H1 (cell line): ENCODE data around the gene COL4A3. TPM values are rescaled to one million over a fixed set of nuclear protein-coding genes. Genes with fewer than 3 reads are reported as not detected.

Experiments used
- CTCF ChIA-PET: fragments of 300-600 bp; sonication (Branson Sonifier 250); formaldehyde crosslinking; loops from one replicate; lab custom pipeline; 2021; ENCODE audit not compliant: partially characterized antibody; lab: Charles Lee
- POLR2A ChIA-PET: fragments of 300-600 bp; sonication (Branson Sonifier 250); formaldehyde crosslinking; loops from one replicate; lab custom pipeline; 2021; ENCODE audit warnings: inconsistent platforms; ENCODE audit not compliant: partially characterized antibody; lab: Charles Lee
- DNase-seq, 2 experiments: peaks; one replicate each; pipeline versions ENCODE4 v3.0.0 to v3.0.0-alpha.2; 2010 to 2022; ENCODE audit warnings: low spot score in 2 of 2, low read depth in 1 of 2, mixed read lengths in 1 of 2
- FAIRE-seq: peaks from 2 replicates; lab custom pipeline; 2011; peaks lifted over from hg19 to GRCh38; lab: Jason Lieb, UNC
- H2AFZ ChIP-seq: 2 replicates; pipeline ENCODE4 v1.8.1; 2012; ENCODE audit warnings: low read length, inconsistent platforms
- H2AK5ac ChIP-seq: 2 replicates; pipeline ENCODE4 v1.6.1; 2013; ENCODE audit warnings: low read depth, low read length
- H2BK120ac ChIP-seq: replicated peaks from 2 replicates; pipeline ENCODE3; 2013; ENCODE audit warnings: low read depth, low read length, inconsistent platforms
- H2BK12ac ChIP-seq: 2 replicates; pipeline ENCODE4 v1.6.1; 2013; ENCODE audit warnings: low read depth, low read length
- H2BK15ac ChIP-seq: 2 replicates; pipeline ENCODE4 v1.6.1; 2013; ENCODE audit warnings: low read length
- H2BK20ac ChIP-seq: 2 replicates; pipeline ENCODE4 v1.6.1; 2013; ENCODE audit warnings: low read length
- H2BK5ac ChIP-seq: 2 replicates; pipeline ENCODE4 v1.6.1; 2013; ENCODE audit warnings: low read depth, low read length
- H3K14ac ChIP-seq: 2 replicates; pipeline ENCODE4 v1.6.1; 2013; ENCODE audit warnings: inconsistent platforms; ENCODE audit not compliant: insufficient read length
- H3K18ac ChIP-seq: 2 replicates; pipeline ENCODE4 v1.6.1; 2013; ENCODE audit warnings: low read length; ENCODE audit errors: extremely low read depth
- H3K23ac ChIP-seq: 2 replicates; pipeline ENCODE4 v1.6.1; 2013; ENCODE audit warnings: inconsistent platforms; ENCODE audit not compliant: insufficient read length
- H3K23me2 ChIP-seq: 2 replicates; pipeline ENCODE4 v1.6.1; 2013; ENCODE audit warnings: low read depth, low read length
- H3K27ac ChIP-seq: 2 replicates; pipeline ENCODE4 v1.6.1; 2011; ENCODE audit warnings: low read depth, low read length, inconsistent platforms
- H3K27me3 ChIP-seq, 4 experiments: replicated peaks in 1 of 4; 1 replicate in 1 of 4; 2 replicates in 3 of 4; pipeline versions ENCODE4 v1.6.1 to v1.8.1; 2011 to 2013; ENCODE audit warnings: low read length in 3 of 4, mild to moderate bottlenecking in 3 of 4, inconsistent platforms in 2 of 4, mixed read lengths in 2 of 4, moderate library complexity in 1 of 4; ENCODE audit not compliant: control insufficient read depth in 3 of 4, insufficient read depth in 3 of 4; ENCODE audit errors: extremely low read depth in 1 of 4
- H3K36me3 ChIP-seq, 4 experiments: 2 replicates each; pipeline versions ENCODE4 v1.6.1 to v1.8.1; 2011 to 2013; ENCODE audit warnings: mild to moderate bottlenecking in 4 of 4, low read length in 3 of 4, moderate library complexity in 2 of 4, control low read depth in 1 of 4, inconsistent platforms in 1 of 4; ENCODE audit not compliant: insufficient read depth in 4 of 4, control insufficient read depth in 2 of 4
- H3K4ac ChIP-seq: replicated peaks from 2 replicates; pipeline ENCODE3; 2013; ENCODE audit warnings: low read length, low read depth, mixed read lengths, inconsistent platforms; ENCODE audit not compliant: insufficient read length
- H3K4me1 ChIP-seq, 4 experiments: replicated peaks in 1 of 4; 1 replicate in 1 of 4; 2 replicates in 3 of 4; pipeline versions ENCODE4 v1.6.1 to v1.8.1; 2011 to 2013; ENCODE audit warnings: low read length in 3 of 4, inconsistent platforms in 2 of 4, mixed read lengths in 1 of 4; ENCODE audit not compliant: insufficient read depth in 4 of 4, control insufficient read depth in 3 of 4
- H3K4me2 ChIP-seq, 2 experiments: 2 replicates each; pipeline versions ENCODE4 v1.6.1 to v1.8.1; 2011 to 2013; ENCODE audit warnings: low read depth in 2 of 2, low read length in 2 of 2, control low read depth in 1 of 2, inconsistent platforms in 1 of 2, mild to moderate bottlenecking in 1 of 2; ENCODE audit not compliant: insufficient read depth in 1 of 2
- H3K4me3 ChIP-seq, 4 experiments: fragments of 200-600, 300-600 bp in 1 of 4; sonication (generic), shearing (Covaris generic), sonication (Bioruptor Twin) in 1 of 4; 2 replicates each; pipeline versions ENCODE4 v1.5.1 to v1.8.1; 2011 to 2016; ENCODE audit warnings: low read length in 4 of 4, low read depth in 3 of 4, control low read depth in 2 of 4, inconsistent platforms in 2 of 4, mild to moderate bottlenecking in 2 of 4, mixed read lengths in 1 of 4, moderate library complexity in 1 of 4; ENCODE audit not compliant: insufficient read depth in 2 of 4; ENCODE audit errors: extremely low read depth in 1 of 4
- H3K56ac ChIP-seq: replicated peaks from 2 replicates; pipeline ENCODE3; 2013; ENCODE audit warnings: low read depth, mild to moderate bottlenecking, mixed read lengths, low read length, inconsistent platforms; ENCODE audit not compliant: insufficient read length
- H3K79me1 ChIP-seq: 2 replicates; pipeline ENCODE4 v1.6.1; 2013; ENCODE audit warnings: low read depth, low read length, control low read depth
- H3K79me2 ChIP-seq, 2 experiments: 2 replicates each; pipeline versions ENCODE4 v1.6.1 to v1.8.1; 2012 to 2013; ENCODE audit warnings: low read length in 2 of 2, mild to moderate bottlenecking in 2 of 2, inconsistent platforms in 1 of 2; ENCODE audit not compliant: insufficient read depth in 2 of 2, control insufficient read depth in 1 of 2
- H3K9ac ChIP-seq, 4 experiments: replicated peaks in 1 of 4; 1 replicate in 1 of 4; 2 replicates in 3 of 4; pipeline versions ENCODE4 v1.6.1 to v1.8.1; 2011 to 2013; ENCODE audit warnings: low read depth in 3 of 4, low read length in 3 of 4, control low read depth in 2 of 4, mild to moderate bottlenecking in 2 of 4, moderate library complexity in 2 of 4, inconsistent platforms in 1 of 4; ENCODE audit errors: extremely low read depth in 1 of 4
- H3K9me3 ChIP-seq, 2 experiments: 2 replicates each; pipeline versions ENCODE4 v1.6.1 to v1.8.1; 2012 to 2013; ENCODE audit warnings: mild to moderate bottlenecking in 2 of 2, moderate library complexity in 2 of 2, control low read depth in 1 of 2, inconsistent platforms in 1 of 2, low read depth in 1 of 2, low read length in 1 of 2, mixed read lengths in 1 of 2; ENCODE audit not compliant: insufficient read depth in 2 of 2
- H4K20me1 ChIP-seq, 2 experiments: replicated peaks in 1 of 2; 2 replicates each; pipeline versions ENCODE3 to v1.8.1; 2011 to 2013; ENCODE audit warnings: inconsistent platforms in 2 of 2, low read length in 2 of 2, mild to moderate bottlenecking in 1 of 2; ENCODE audit not compliant: insufficient read depth in 2 of 2, control insufficient read depth in 1 of 2
- H4K5ac ChIP-seq: 2 replicates; pipeline ENCODE4 v1.6.1; 2013; ENCODE audit warnings: low read length, low read depth, mixed read lengths, inconsistent platforms; ENCODE audit not compliant: insufficient read length
- H4K8ac ChIP-seq: 2 replicates; pipeline ENCODE4 v1.8.0; 2013; ENCODE audit warnings: mild to moderate bottlenecking, moderate library complexity, low read length, inconsistent platforms; ENCODE audit not compliant: insufficient read depth; ENCODE audit errors: extremely low read depth
- H4K91ac ChIP-seq: replicated peaks from 2 replicates; pipeline ENCODE3; 2013; ENCODE audit warnings: low read length, mixed read lengths, inconsistent platforms; ENCODE audit not compliant: insufficient read length
- BACH1 ChIP-seq: IDR thresholded peaks from 2 replicates; pipeline ENCODE4 v1.6.1; 2012; ENCODE audit warnings: low read length, improper control_type of control experiment
- CBX8 ChIP-seq: fragments of 300-800, 300-1000 bp; sonication (generic); IDR thresholded peaks from 2 replicates; pipeline ENCODE4 v1.7.1; 2016; ENCODE audit warnings: low read depth, low read length, borderline replicate concordance
- CHD1 ChIP-seq: IDR thresholded peaks from 2 replicates; pipeline ENCODE4 v1.6.1; 2012; ENCODE audit warnings: low read depth, low read length, improper control_type of control experiment
- CHD2 ChIP-seq: IDR thresholded peaks from 2 replicates; pipeline ENCODE4 v1.6.1; 2012; ENCODE audit warnings: low read length, improper control_type of control experiment
- CTCF ChIP-seq, 3 experiments: IDR thresholded peaks; 1 replicate in 2 of 3; 2 replicates in 1 of 3; pipeline versions ENCODE4 v1.5.1 to v1.6.1; 2011; ENCODE audit warnings: low read length in 3 of 3, mild to moderate bottlenecking in 3 of 3, inconsistent platforms in 2 of 3, low read depth in 1 of 3, moderate library complexity in 1 of 3; ENCODE audit not compliant: insufficient read depth in 1 of 3; ENCODE audit errors: control extremely low read depth in 1 of 3
- EP300 ChIP-seq, 2 experiments: IDR thresholded peaks; 1 replicate in 1 of 2; 2 replicates in 1 of 2; pipeline ENCODE4 v1.6.1; 2011 to 2012; ENCODE audit warnings: low read depth in 2 of 2, low read length in 2 of 2, mild to moderate bottlenecking in 2 of 2, borderline replicate concordance in 1 of 2, inconsistent platforms in 1 of 2, moderate library complexity in 1 of 2
- HDAC6 ChIP-seq: IDR thresholded peaks from one replicate; pipeline ENCODE4 v1.7.1; 2012; ENCODE audit warnings: low read depth, mild to moderate bottlenecking, inconsistent platforms, low read length, moderate library complexity
- KDM4A ChIP-seq: IDR thresholded peaks from one replicate; pipeline ENCODE4 v1.7.1; 2012; ENCODE audit warnings: low read depth, mild to moderate bottlenecking, moderate library complexity, low read length, inconsistent platforms; ENCODE audit not compliant: severe bottlenecking
- POU5F1 ChIP-seq: IDR thresholded peaks from 2 replicates; pipeline ENCODE4 v1.6.1; 2011; ENCODE audit warnings: low read depth, mild to moderate bottlenecking, low read length, moderate library complexity
- SP1 ChIP-seq: IDR thresholded peaks from 2 replicates; pipeline ENCODE4 v1.6.1; 2011; ENCODE audit warnings: low read depth, low read length
- SRF ChIP-seq: IDR thresholded peaks from 2 replicates; pipeline ENCODE4 v1.6.1; 2011; ENCODE audit warnings: mild to moderate bottlenecking, low read depth, low read length, moderate library complexity
- WGBS, 2 experiments: shearing (Covaris generic) in 1 of 2; methylation state at CpG; one replicate each; pipeline versions ENCODE4 v1.1.6 to v1.1.7; 2013 to 2015; ENCODE audit warnings: low lambda C conversion rate in 2 of 2, mixed read lengths in 2 of 2, inconsistent platforms in 1 of 2, low coverage in 1 of 2, missing lambda C conversion rate in 1 of 2; ENCODE audit not compliant: insufficient replicate concordance in 2 of 2, insufficient coverage in 1 of 2, insufficient read length in 1 of 2; ENCODE audit errors: extremely low coverage in 1 of 2, missing lambda C conversion rate in 1 of 2; 5-methylcytosine and 5-hydroxymethylcytosine counted together
- polyA plus RNA-seq, 7 experiments: library from polyadenylated mRNA; depleted of rRNA in 3 of 7; stranded (reverse) in 5 of 7; unstranded in 2 of 7; fragments of >200 nt in 5 of 7; fragments of 200-250 nt in 2 of 7; gene quantifications; 1 replicate in 5 of 7; 2 replicates in 1 of 7; 4 replicates in 1 of 7; pipeline versions ENCODE4 v1.2.1 to v1.2.3, GENCODE V29; 2011 to 2013; ENCODE audit warnings: missing spikeins in 2 of 7, mixed read lengths in 2 of 7
- total RNA-seq: library from RNA; stranded (reverse); fragmentation: NEBNext Ultra II Directional; extraction: Animal tissue kit (Norgen Biotek cat#: 25700); gene quantifications from 2 replicates; pipeline ENCODE4 v1.2.1, GENCODE V29; 2021
- TF ChIP-seq, protein P1 (sequence below): IDR thresholded peaks from 2 replicates; pipeline ENCODE4 v1.6.1; 2012; ENCODE audit warnings: inconsistent platforms

COL4A3 gene
- total and polyA plus RNA-seq, 2 of the 8 experiments (the other 6 are each of a cell fraction or from before 2014, with no cell fraction given): 0.12 to 0.17 TPM

DNA sequence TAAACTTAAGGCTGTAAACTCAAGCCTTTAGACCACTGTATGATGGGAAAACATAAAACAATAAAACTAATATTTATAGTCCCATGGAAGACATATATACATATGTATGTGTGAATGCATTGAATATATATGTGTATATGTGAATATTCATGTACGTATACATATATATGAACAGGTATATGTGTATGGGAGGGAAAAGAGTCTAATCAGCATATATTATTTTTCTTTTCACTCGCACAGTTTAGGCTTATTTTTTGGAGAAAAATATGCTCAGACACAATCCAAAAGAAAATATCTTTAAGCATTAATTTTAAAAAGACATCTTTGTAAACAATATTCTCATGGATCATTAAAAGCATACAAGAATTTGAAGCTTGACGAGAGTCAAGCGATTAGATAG, 23.1 kb upstream of the COL4A3 start:
- H3K27ac ChIP-seq: no peak overlapping the region
- H3K18ac ChIP-seq: no peak overlapping the region
- no peak overlapping the region for H3K23ac ChIP-seq
- no peak overlapping the region for H4K91ac ChIP-seq
- 97 to 100% methylated on average over 1 to 4 of the region's 4 CpGs for WGBS, 2 experiments
- CTCF ChIA-PET: interaction anchor here (0.5 to 1.3 kb wide), 3 partner anchors 16 to 606 kb away, joined by 3 to 5 read pairs (median 3); no protein-coding TSS in a partner anchor
- H3K14ac ChIP-seq: no peak overlapping the region
- no peak overlapping the region for H2BK12ac ChIP-seq
- H2BK120ac ChIP-seq: no peak overlapping the region
- H3K4me1 ChIP-seq: no peaks in the 10 kb centered on the region
- no peaks in the 10 kb centered on the region for H3K79me1 ChIP-seq
- H3K9ac ChIP-seq: no peak overlapping the region
- no peak overlapping the region for H3K4me3 ChIP-seq
- DNase-seq (no peak), FAIRE-seq (no peak)
- H4K20me1 ChIP-seq: no peaks in the 10 kb centered on the region
- H2BK15ac ChIP-seq: no peak overlapping the region
- H4K8ac ChIP-seq: no peak overlapping the region
- POLR2A ChIA-PET: interaction anchor here (0.7 kb wide), 1 partner anchor 22 kb away, joined by 3 read pairs; no protein-coding TSS in a partner anchor
- H2AK5ac ChIP-seq: no peak overlapping the region
- no peaks in the 10 kb centered on the region for H3K9me3 ChIP-seq
- no peak overlapping the region for H2BK5ac ChIP-seq
- H3K79me2 ChIP-seq: no peaks in the 10 kb centered on the region
- H4K5ac ChIP-seq: no peak overlapping the region
- no peak overlapping the region for H2AFZ ChIP-seq
- no peaks in the 10 kb centered on the region for H3K36me3 ChIP-seq
- no peaks in the 10 kb centered on the region for H3K27me3 ChIP-seq
- H3K4ac ChIP-seq: no peak overlapping the region
- no peak overlapping the region for H3K4me2 ChIP-seq
- no peaks in the 10 kb centered on the region; the same call in 1 of the 2 replicates for H3K23me2 ChIP-seq
- H2BK20ac ChIP-seq: no peak overlapping the region
- H3K56ac ChIP-seq: no peak overlapping the region
- no peak for TF ChIP-seq POU5F1
- TF ChIP-seq SP1: no peak
- TF ChIP-seq CHD1: no peak
- TF ChIP-seq, protein P1, sequence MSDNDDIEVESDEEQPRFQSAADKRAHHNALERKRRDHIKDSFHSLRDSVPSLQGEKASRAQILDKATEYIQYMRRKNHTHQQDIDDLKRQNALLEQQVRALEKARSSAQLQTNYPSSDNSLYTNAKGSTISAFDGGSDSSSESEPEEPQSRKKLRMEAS: no peak
- TF ChIP-seq KDM4A: no peak
- TF ChIP-seq SRF: no peak
- no peak for TF ChIP-seq CBX8
- TF ChIP-seq BACH1: no peak
- TF ChIP-seq CHD2: no peak
- no peak for TF ChIP-seq HDAC6
- TF ChIP-seq CTCF (IDR thresholded peaks at IDR 0.05; ENCODE audit: control extremely low read depth in 1 of 3, insufficient read depth in 1 of 3, low read depth in 1 of 3, low read length in 3 of 3): no peak
- no peak for TF ChIP-seq EP300 (IDR thresholded peaks at IDR 0.05; ENCODE audit: borderline replicate concordance in 1 of 2, low read depth in 2 of 2, low read length in 2 of 2)
